Activated CD8-positive, alpha-beta memory T cell treated with anti-CD3 and anti-CD28 coated beads for 4 hours (primary cell): ENCODE results near the gene MRPL50.
"Not testable (repeated sequence)": the region's sequence is repeated elsewhere in the genome, so short reads cannot be mapped to it uniquely, and the experiment has no call there.

Source experiments
- DNase-seq, 2 donors: peaks; one replicate each; pipeline ENCODE4 v3.0.0-alpha.2; 2020; ENCODE audit warnings: low read depth in 2 of 2

MRPL50 gene

GRCh38 chr9:101417977-101418376 is 19.6 kb upstream of the MRPL50 start:
- no peak for DNase-seq

GRCh38 chr9:101417389-101417788 is 19.0 kb upstream of the MRPL50 start:
- DNase-seq = no peak

- DNase-seq = no peak
These were observed 17.2 kb upstream of the MRPL50 start for GRCh38 chr9:101415578-101415977.

GRCh38 chr9:101414839-101415238 is 16.4 kb upstream of the MRPL50 start:
- no peak for DNase-seq

- no peak for DNase-seq
These were observed 10.7 kb upstream of the MRPL50 start for GRCh38 chr9:101409079-101409477.

- no peak for DNase-seq
These were observed 10.1 kb upstream of the MRPL50 start for GRCh38 chr9:101408374-101409078.

GRCh38 chr9:101403516-101404285 is 5.3 kb upstream of the MRPL50 start:
- no peak for DNase-seq

- DNase-seq = no peak
These were observed 1.7 kb upstream of the MRPL50 start for GRCh38 chr9:101400120-101400519.

GRCh38 chr9:101399643-101399970 is 1.2 kb upstream of the MRPL50 start:
- DNase-seq = no peak

GRCh38 chr9:101398930-101399642 is 668 bp upstream of the MRPL50 start:
- no peak for DNase-seq

- DNase-seq = no peak
These were observed 711 bp downstream of the MRPL50 start for GRCh38 chr9:101397746-101398067.

- no peak for DNase-seq
These were observed 3.7 kb downstream of the MRPL50 start for GRCh38 chr9:101394687-101395086.

- DNase-seq = no peak
These were observed 5.3 kb downstream of the MRPL50 start for GRCh38 chr9:101393135-101393534.

- no peak for DNase-seq
These were observed 9.9 kb downstream of the MRPL50 start for GRCh38 chr9:101388507-101388993.

GRCh38 chr9:101387871-101388506 is 10.4 kb downstream of the MRPL50 start:
- no peak for DNase-seq

- not testable (repeated sequence) for DNase-seq
These were observed 13.4 kb downstream of the MRPL50 start, which contains the start of gene BAAT for GRCh38 chr9:101384873-101385536. TSS of gene BAAT (minus strand) at chr9:101385006. CDS start at chr9:101371404, 13,602 bp downstream.

- DNase-seq = no peak
These were observed 15.1 kb downstream of the MRPL50 start for GRCh38 chr9:101383361-101383760.

- no peak for DNase-seq
These were observed 16.5 kb downstream of the MRPL50 start for GRCh38 chr9:101381833-101382342.

- no peak for DNase-seq
These were observed 17.3 kb downstream of the MRPL50 start for GRCh38 chr9:101381118-101381517.

- DNase-seq = no peak
These were observed 18.1 kb downstream of the MRPL50 start for GRCh38 chr9:101380295-101380694.

GRCh38 chr9:101376111-101376848 is 22.1 kb downstream of the MRPL50 start:
- DNase-seq = no peak
